Measurements from ENCODE around the gene LRRC23. TPM values are rescaled to one million over a fixed set of nuclear protein-coding genes. Genes with fewer than 3 reads are reported as not detected.

The LRRC23 gene
- total RNA-seq, 2 experiments from 2014 or later, result 3.2 to 4.7 TPM

DNA sequence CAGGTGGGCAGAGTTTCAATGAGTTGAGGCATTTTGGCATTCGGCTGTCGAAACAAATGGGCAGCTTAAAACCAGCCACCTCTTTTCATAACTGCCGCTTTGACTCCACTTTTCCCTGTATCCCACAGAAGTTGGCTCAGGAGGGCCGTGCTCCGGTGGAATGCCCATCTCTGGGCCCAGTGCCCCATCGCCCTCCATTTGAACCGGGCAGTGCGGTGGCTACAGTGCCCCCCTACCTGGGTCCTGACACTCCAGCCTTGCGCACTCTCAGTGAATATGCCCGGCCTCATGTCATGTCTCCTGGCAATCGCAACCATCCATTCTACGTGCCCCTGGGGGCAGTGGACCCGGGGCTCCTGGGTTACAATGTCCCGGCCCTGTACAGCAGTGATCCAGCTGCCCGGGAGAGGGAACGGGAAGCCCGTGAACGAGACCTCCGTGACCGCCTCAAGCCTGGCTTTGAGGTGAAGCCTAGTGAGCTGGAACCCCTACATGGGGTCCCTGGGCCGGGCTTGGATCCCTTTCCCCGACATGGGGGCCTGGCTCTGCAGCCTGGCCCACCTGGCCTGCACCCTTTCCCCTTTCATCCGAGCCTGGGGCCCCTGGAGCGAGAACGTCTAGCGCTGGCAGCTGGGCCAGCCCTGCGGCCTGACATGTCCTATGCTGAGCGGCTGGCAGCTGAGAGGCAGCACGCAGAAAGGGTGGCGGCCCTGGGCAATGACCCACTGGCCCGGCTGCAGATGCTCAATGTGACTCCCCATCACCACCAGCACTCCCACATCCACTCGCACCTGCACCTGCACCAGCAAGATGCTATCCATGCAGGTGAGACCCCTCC, 34.0 kb downstream of the LRRC23 start:
- Histone ChIP-seq H3K4me3 (ENCODE audit: low read length) (peak overlapping the region; percentile 72), H3K27me3 (ENCODE audit: control insufficient read depth in 1 of 2, insufficient read depth in 2 of 2, low read length in 2 of 2) (no peaks in the 10 kb centered on the region), H3K9me3 (ENCODE audit: control insufficient read depth in 1 of 2, insufficient read depth in 1 of 2, low read length in 2 of 2) (no peaks in the 10 kb centered on the region), H3K36me3 (ENCODE audit: insufficient read depth, low read length) (peaks cover 24% of the 10 kb centered on the region), H3K27ac (ENCODE audit: low read depth in 1 of 2, low read length in 2 of 2) (peak overlapping the region; percentile 55 to 92), H3K4me1 (ENCODE audit: insufficient read depth, low read length) (peaks cover 47% of the 10 kb centered on the region)
- CTCF ChIA-PET, result interaction anchor here (1.0 to 4.1 kb wide), 29 partner anchors 8 to 249 kb away, joined by 3 to 33 read pairs (median 6); partner anchors contain the start of genes ATN1, C1RL, COPS7A and EMG1
- Mint-ChIP-seq H3K36me3 (ENCODE audit: low read depth) (peaks cover 31% of the 10 kb centered on the region), H3K27ac (peak overlapping the region; percentile 95), H3K9me3 (no peaks in the 10 kb centered on the region), H3K4me1 (ENCODE audit: low read depth) (peaks cover 62% of the 10 kb centered on the region), H3K4me3 (peak overlapping the region; percentile 90), H3K27me3 (no peaks in the 10 kb centered on the region)
- peak in 1 of 14 experiments; percentile 47 for DNase-seq
- TF ChIP-seq, protein P1, sequence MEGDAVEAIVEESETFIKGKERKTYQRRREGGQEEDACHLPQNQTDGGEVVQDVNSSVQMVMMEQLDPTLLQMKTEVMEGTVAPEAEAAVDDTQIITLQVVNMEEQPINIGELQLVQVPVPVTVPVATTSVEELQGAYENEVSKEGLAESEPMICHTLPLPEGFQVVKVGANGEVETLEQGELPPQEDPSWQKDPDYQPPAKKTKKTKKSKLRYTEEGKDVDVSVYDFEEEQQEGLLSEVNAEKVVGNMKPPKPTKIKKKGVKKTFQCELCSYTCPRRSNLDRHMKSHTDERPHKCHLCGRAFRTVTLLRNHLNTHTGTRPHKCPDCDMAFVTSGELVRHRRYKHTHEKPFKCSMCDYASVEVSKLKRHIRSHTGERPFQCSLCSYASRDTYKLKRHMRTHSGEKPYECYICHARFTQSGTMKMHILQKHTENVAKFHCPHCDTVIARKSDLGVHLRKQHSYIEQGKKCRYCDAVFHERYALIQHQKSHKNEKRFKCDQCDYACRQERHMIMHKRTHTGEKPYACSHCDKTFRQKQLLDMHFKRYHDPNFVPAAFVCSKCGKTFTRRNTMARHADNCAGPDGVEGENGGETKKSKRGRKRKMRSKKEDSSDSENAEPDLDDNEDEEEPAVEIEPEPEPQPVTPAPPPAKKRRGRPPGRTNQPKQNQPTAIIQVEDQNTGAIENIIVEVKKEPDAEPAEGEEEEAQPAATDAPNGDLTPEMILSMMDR (IDR thresholded peaks at IDR 0.05), result peak; percentile 10
- ATAC-seq (ENCODE audit: poor library complexity), result no peak
- intact Hi-C loops (cut with DNase I, micrococcal nuclease), result loop anchor here in 1 of 2 experiments (5.0 kb wide), 1 partner anchor 34 kb away; the partner anchor contains the start of genes EMG1 and PHB2
- POLR2A ChIA-PET, result interaction anchor here (0.8 to 4.9 kb wide), 25 partner anchors 9 to 326 kb away, joined by 3 to 89 read pairs (median 12); partner anchors contain the start of genes ATN1, C1RL, CDCA3 and COPS7A

DNA sequence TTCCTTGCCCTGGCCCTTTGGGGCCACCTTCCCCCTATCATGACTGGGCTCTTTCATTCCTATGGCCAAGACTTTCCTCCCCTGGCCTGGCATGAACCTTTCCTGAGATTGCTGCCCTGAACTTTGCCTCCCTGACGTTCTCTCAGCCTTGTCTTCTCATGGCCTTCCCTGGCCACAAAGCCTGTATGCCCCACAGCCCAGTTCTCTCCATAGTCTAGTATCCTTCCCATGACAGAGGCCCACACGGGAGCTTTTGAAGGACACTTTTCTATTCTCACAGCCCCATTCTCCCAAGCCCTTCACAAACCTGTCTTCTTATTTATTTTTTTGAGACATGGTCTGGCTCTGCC, 34.5 kb downstream of the LRRC23 start:
- POLR2A ChIA-PET, result interaction anchor here (1.0 to 4.4 kb wide), 7 partner anchors 12 to 87 kb away, joined by 3 to 38 read pairs (median 4); partner anchors contain the start of genes ENO2, PTPN6, SPSB2 and TPI1
- no peaks in the 10 kb centered on the region for H3K9me3 Mint-ChIP-seq
- intact Hi-C loops (cut with DNase I, micrococcal nuclease), result loop anchor here in 1 of 2 experiments (5.0 kb wide), 1 partner anchor 33 kb away; the partner anchor contains the start of genes EMG1 and PHB2
- no peaks in the 10 kb centered on the region for H3K9me3 ChIP-seq (ENCODE audit: control insufficient read depth in 1 of 2, insufficient read depth in 1 of 2, low read length in 2 of 2)
- no peak for DNase-seq
- peak overlapping the region; percentile 37 for H3K4me3 Mint-ChIP-seq
- H3K4me1 ChIP-seq (ENCODE audit: insufficient read depth, low read length), result peaks cover 52% of the 10 kb centered on the region
- H3K27me3 Mint-ChIP-seq, result no peaks in the 10 kb centered on the region
- peak overlapping the region; percentile 87 for H3K27ac Mint-ChIP-seq
- H3K27me3 ChIP-seq (ENCODE audit: control insufficient read depth in 1 of 2, insufficient read depth in 2 of 2, low read length in 2 of 2), result no peaks in the 10 kb centered on the region
- ATAC-seq (ENCODE audit: poor library complexity), result no peak
- peaks cover 60% of the 10 kb centered on the region for H3K4me1 Mint-ChIP-seq (ENCODE audit: low read depth)
- CTCF ChIA-PET, result interaction anchor here (1.2 to 4.1 kb wide), 5 partner anchors 20 to 66 kb away, joined by 5 to 33 read pairs (median 13); partner anchors contain the start of genes ENO2 and SPSB2
- TF ChIP-seq, protein P1 (IDR thresholded peaks at IDR 0.05), result no peak
- peaks cover 24% of the 10 kb centered on the region for H3K36me3 ChIP-seq (ENCODE audit: insufficient read depth, low read length)
- H3K36me3 Mint-ChIP-seq (ENCODE audit: low read depth), result peaks cover 37% of the 10 kb centered on the region
- H3K27ac ChIP-seq (ENCODE audit: low read depth in 1 of 2, low read length in 2 of 2), result no peak overlapping the region
- no peak overlapping the region for H3K4me3 ChIP-seq (ENCODE audit: low read length)

DNA sequence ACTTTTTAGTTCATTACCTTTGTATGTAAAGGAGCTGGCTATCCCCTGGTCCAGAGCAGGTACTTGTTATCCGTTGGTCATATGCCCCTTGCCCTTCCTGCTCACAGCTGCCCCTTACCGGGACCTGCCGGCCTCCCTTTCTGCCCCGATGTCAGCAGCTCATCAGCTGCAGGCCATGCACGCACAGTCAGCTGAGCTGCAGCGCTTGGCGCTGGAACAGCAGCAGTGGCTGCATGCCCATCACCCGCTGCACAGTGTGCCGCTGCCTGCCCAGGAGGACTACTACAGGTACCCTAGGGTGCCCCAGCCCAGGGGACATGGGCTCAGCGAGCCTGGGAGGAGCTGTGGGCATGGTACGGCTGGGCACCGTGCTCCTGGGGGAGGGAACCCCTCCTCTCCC, 36.6 kb downstream of the LRRC23 start:
- peaks cover 17% of the 10 kb centered on the region for H3K36me3 ChIP-seq (ENCODE audit: insufficient read depth, low read length)
- Mint-ChIP-seq H3K27me3 (no peaks in the 10 kb centered on the region), H3K27ac (peak overlapping the region; percentile 87), H3K9me3 (no peaks in the 10 kb centered on the region), H3K4me1 (ENCODE audit: low read depth) (peaks cover 59% of the 10 kb centered on the region), H3K4me3 (no peak overlapping the region), H3K36me3 (ENCODE audit: low read depth) (peaks cover 30% of the 10 kb centered on the region)
- CTCF ChIA-PET, result interaction anchor here (4.1 kb wide), 1 partner anchor 68 kb away, joined by 33 read pairs; the partner anchor contains the start of gene SPSB2
- H3K9me3 ChIP-seq (ENCODE audit: control insufficient read depth in 1 of 2, insufficient read depth in 1 of 2, low read length in 2 of 2), result no peaks in the 10 kb centered on the region
- intact Hi-C loops (cut with DNase I, micrococcal nuclease), result loop anchor here in 1 of 2 experiments (5.0 kb wide), 1 partner anchor 74 kb away; the partner anchor contains the start of gene TPI1
- no peaks in the 10 kb centered on the region for H3K27me3 ChIP-seq (ENCODE audit: control insufficient read depth in 1 of 2, insufficient read depth in 2 of 2, low read length in 2 of 2)
- no peak overlapping the region for H3K4me3 ChIP-seq (ENCODE audit: low read length)
- H3K4me1 ChIP-seq (ENCODE audit: insufficient read depth, low read length), result peaks cover 65% of the 10 kb centered on the region
- TF ChIP-seq, protein P1 (IDR thresholded peaks at IDR 0.05), result no peak
- peak in 1 of 14 experiments; percentile 39 for DNase-seq
- POLR2A ChIA-PET, result interaction anchor here (0.8 to 1.6 kb wide), 3 partner anchors 11 to 27 kb away, joined by 3 read pairs; no protein-coding TSS in a partner anchor
- no peak overlapping the region for H3K27ac ChIP-seq (ENCODE audit: low read depth in 1 of 2, low read length in 2 of 2)
- no peak for ATAC-seq (ENCODE audit: poor library complexity)
